WERI-Rb-1 (cell line): ENCODE results near the gene RANGRF.

Experiments
- DNase-seq: peaks from one replicate; pipeline ENCODE4 v3.0.0-alpha.2; 2020
- H3K27ac ChIP-seq: fragments of 250-450 bp; sonication (Bioruptor Pico); 2 replicates; pipeline ENCODE4 v1.5.1; 2020; ENCODE audit warnings: mild to moderate bottlenecking, moderate library complexity
- H3K27me3 ChIP-seq: fragments of 250-450 bp; sonication (Bioruptor Pico); 2 replicates; pipeline ENCODE4 v1.5.1; 2021; ENCODE audit warnings: mild to moderate bottlenecking, low read depth, moderate library complexity; ENCODE audit not compliant: insufficient read depth, severe bottlenecking
- H3K36me3 ChIP-seq: fragments of 250-450 bp; sonication (Bioruptor Pico); 2 replicates; pipeline ENCODE4 v1.5.1; 2020; ENCODE audit warnings: mild to moderate bottlenecking, moderate library complexity
- H3K4me3 ChIP-seq: 2 replicates; pipeline ENCODE4 v1.5.1; 2011; ENCODE audit warnings: low read depth, mild to moderate bottlenecking, control low read depth, low read length
- H3K9me3 ChIP-seq: fragments of 250-450 bp; sonication (Bioruptor Pico); 2 replicates; pipeline ENCODE4 v1.5.1; 2021; ENCODE audit warnings: mild to moderate bottlenecking, moderate library complexity; ENCODE audit not compliant: severe bottlenecking
- CTCF ChIP-seq: IDR thresholded peaks from 2 replicates; pipeline ENCODE4 v1.5.1; 2011; ENCODE audit warnings: low read depth, mild to moderate bottlenecking, control low read depth, inconsistent platforms, low read length

RANGRF gene

GRCh38 chr17:8264320-8264719 is 24.1 kb upstream of the RANGRF start:
- no peak for TF ChIP-seq CTCF
- no peaks in the 10 kb centered on the region for H3K9me3 ChIP-seq
- no peaks in the 10 kb centered on the region for H3K27me3 ChIP-seq
- H3K36me3 ChIP-seq = peaks cover 80% of the 10 kb centered on the region
- no peak for DNase-seq
- H3K4me3 ChIP-seq = no peak overlapping the region
- no peak overlapping the region for H3K27ac ChIP-seq

- Histone ChIP-seq H3K4me3 (no peak overlapping the region), H3K27ac (no peak overlapping the region), H3K27me3 (no peaks in the 10 kb centered on the region), H3K36me3 (peaks cover 78% of the 10 kb centered on the region), H3K9me3 (no peaks in the 10 kb centered on the region)
- DNase-seq = no peak
- TF ChIP-seq CTCF = no peak
Observed at GRCh38 chr17:8264836-8265542, 23.5 kb upstream of the RANGRF start.

GRCh38 chr17:8266648-8267479 is 21.6 kb upstream of the RANGRF start:
- no peak for DNase-seq
- TF ChIP-seq CTCF = no peak
- H3K27me3 ChIP-seq = no peaks in the 10 kb centered on the region
- no peak overlapping the region for H3K4me3 ChIP-seq
- peaks cover 71% of the 10 kb centered on the region for H3K36me3 ChIP-seq
- no peaks in the 10 kb centered on the region for H3K9me3 ChIP-seq
- no peak overlapping the region for H3K27ac ChIP-seq

- no peak for DNase-seq
- Histone ChIP-seq H3K36me3 (peaks cover 64% of the 10 kb centered on the region), H3K9me3 (no peaks in the 10 kb centered on the region), H3K4me3 (no peak overlapping the region), H3K27ac (no peak overlapping the region), H3K27me3 (no peaks in the 10 kb centered on the region)
- TF ChIP-seq CTCF = no peak
Observed at GRCh38 chr17:8267480-8268147, 20.9 kb upstream of the RANGRF start.

- Histone ChIP-seq H3K9me3 (no peaks in the 10 kb centered on the region), H3K36me3 (peaks cover 53% of the 10 kb centered on the region), H3K27me3 (no peaks in the 10 kb centered on the region), H3K4me3 (no peak overlapping the region), H3K27ac (no peak overlapping the region)
- no peak for TF ChIP-seq CTCF
- no peak for DNase-seq
Observed at GRCh38 chr17:8268550-8269298, 19.7 kb upstream of the RANGRF start.
